HG03280 (cell line): ENCODE results near the gene TNNI2.
A peak's percentile ranks its signal among the peaks of the same experiment; 100 is the strongest.

Experiments
- ATAC-seq: cut with Tn5 transposase; IDR thresholded peaks from one replicate; pipeline ENCODE4 v1.9.1; 2021; ENCODE audit warnings: mild to moderate bottlenecking, moderate library complexity; ENCODE audit not compliant: unreplicated experiment

TNNI2 gene

DNA sequence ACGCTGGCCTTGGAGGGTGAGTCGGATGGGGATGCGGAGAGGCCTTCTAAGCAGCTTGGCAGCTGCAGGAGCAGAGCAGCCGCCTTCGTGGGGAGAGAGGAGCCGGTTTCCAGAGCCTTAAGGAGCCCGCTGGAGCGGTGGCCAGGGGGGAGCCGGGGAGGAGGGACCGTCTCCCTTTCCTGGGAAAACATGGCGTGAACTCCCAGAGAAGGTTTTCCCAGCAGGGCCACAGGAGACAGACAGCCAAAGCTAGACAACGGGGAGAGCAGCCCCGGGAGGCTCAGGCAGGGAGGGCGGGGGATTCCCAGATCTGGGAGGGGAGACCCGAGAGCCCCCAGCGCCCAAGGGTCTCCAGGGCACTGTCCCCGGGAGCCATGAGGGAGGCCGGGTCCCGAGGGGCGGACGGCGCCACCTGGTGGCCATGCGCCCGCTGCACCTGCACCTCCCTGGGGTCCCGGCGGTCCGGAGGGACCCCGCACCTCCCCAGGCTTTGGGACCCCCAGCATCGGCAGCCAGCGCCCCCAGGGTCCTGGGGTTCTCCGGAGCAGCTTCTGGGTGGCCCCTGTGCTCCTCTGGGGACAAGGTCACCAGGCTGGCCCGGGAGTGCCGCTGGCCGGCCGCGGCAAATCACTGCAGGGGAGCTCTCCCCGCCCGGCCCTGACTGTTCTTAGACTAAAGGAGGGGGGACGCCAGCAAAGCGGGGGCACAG is 6.4 kb upstream of the TNNI2 start:
- ATAC-seq, result no peak

GRCh38 chr11:1832920-1833295 is 5.9 kb upstream of the TNNI2 start:
- ATAC-seq, result no peak

- ATAC-seq, result no peak
These were observed 4.6 kb upstream of the TNNI2 start for GRCh38 chr11:1834062-1834610.

DNA sequence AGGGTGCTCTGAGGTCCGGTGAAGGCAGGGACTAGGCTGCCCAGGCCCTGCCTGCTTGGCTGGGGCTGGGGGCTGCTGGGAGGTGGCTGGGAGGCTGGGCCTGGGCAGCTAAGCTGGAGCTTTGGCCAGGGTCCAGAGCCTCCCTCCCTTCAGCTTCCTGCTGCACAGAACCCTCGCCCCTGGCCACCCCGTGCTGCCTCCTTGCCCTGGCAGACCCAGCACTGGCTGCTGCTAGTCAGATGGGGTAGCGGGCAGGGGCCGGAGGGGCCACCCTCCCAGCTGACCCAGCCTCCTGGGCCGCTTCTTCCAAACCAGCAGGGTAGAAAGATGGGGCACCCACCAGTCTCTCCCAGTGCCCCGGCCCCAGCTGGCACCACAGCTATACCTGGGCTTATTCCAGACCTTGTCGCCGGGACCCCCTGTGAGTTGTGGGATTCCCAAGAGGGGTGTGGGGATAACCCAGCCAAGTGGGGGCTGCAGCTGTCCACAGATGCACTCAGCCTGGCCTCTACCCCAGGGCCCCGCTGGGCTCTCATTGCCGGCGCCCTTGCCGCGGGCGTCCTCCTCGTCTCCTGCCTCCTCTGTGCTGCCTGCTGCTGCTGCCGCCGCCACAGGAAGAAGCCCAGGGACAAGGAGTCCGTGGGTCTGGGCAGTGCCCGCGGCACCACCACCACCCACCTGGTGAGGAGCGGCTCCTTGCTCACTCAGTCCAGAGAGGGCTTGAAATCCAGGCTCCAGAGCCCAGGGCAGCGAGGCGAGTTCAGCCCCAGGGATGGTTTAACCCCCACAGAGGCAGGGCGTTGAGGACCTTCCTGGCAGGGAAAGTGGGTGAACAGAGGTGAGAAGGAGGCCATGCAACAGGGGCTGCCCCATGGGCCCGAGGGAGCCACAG is 3.8 kb upstream of the TNNI2 start, which contains the start of gene SYT8:
Gene SYT8, plus strand, starts transcription at position 212 of the 892 bp plus-strand sequence. Its CDS starts 116 bp downstream, at position 328.
- no peak for ATAC-seq

DNA sequence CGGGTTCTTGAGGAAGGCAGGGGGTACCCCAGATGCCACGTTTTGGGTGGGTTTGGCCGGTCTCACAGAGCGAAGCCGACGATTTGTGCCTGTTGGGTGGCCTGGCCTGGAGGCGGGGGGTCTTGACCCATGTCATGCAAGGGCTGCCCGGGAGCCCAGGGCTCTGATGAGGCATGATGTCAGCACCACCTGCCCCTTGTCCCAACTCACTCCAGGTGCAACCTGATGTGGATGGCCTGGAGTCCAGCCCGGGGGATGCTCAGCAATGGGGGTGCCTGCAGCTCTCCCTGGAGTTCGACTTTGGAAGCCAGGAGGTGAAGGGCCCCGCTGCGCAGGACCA is 3.1 kb upstream of the TNNI2 start:
- no peak for ATAC-seq

GRCh38 chr11:1836011-1836945 is 2.5 kb upstream of the TNNI2 start:
- no peak for ATAC-seq

GRCh38 chr11:1837171-1838076 is 1.4 kb upstream of the TNNI2 start:
- ATAC-seq, result peak; percentile 71

- no peak for ATAC-seq
These were observed 730 bp upstream of the TNNI2 start for GRCh38 chr11:1838077-1838425.

DNA sequence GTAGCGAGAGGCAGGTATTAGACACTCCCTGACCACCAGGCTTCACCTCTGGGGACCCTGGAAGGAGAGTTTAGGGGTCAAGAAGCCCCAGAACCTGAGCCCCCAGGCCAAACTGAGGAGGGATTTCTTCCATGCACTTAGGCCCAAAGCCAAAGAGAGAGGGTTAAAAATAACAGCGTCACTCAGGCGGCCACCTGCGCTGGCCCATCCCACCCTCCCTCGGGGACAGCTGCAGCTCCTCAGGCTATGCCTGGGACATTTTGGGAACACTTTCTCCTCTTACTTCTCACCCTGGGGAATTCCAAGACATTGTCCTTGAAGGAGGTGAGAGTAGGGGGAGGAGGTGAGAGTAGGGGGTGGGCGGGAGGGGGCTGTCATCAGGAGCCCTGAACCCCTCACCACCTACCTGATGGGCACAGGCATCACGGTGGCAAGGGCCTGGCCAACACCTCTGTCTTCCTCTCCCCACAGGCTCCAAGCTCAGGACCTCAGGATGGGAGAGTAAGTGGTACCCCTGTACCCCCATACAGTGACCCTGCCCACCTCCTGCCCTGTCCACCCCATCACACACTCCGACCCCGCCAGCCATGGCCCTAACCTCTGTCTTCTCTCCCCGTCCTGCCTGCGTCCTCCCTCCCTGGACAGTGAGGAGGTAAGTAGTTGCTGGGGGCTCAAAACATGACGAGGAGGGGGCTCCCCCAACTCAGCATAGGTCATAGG is 583 bp downstream of the TNNI2 start:
- no peak for ATAC-seq

- no peak for ATAC-seq
These were observed 1.4 kb downstream of the TNNI2 start for GRCh38 chr11:1839924-1840779.

GRCh38 chr11:1840780-1841480 is 2.1 kb downstream of the TNNI2 start:
- ATAC-seq, result no peak

GRCh38 chr11:1841511-1842148 is 2.8 kb downstream of the TNNI2 start:
- ATAC-seq, result no peak

GRCh38 chr11:1842149-1843097 is 3.6 kb downstream of the TNNI2 start:
- ATAC-seq, result no peak

DNA sequence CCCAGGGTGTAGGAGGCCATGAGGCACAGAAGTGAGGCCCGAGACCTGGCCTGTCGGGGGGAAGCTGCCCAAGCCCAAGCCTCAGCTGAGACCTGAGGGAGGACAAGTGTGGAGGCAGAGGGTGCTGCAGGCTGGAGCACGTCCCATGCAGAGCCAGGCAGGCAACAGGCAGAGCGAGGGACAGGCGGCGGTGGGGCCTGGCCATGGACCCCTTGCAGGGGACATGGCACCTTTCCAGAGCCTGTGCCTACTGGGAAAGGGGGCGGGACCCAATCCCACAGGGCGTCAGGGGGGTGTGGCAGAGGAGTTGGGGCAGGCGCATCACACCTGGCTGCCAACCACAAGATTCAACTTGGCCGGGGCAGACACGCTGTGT is 4.3 kb downstream of the TNNI2 start:
- ATAC-seq, result no peak

DNA sequence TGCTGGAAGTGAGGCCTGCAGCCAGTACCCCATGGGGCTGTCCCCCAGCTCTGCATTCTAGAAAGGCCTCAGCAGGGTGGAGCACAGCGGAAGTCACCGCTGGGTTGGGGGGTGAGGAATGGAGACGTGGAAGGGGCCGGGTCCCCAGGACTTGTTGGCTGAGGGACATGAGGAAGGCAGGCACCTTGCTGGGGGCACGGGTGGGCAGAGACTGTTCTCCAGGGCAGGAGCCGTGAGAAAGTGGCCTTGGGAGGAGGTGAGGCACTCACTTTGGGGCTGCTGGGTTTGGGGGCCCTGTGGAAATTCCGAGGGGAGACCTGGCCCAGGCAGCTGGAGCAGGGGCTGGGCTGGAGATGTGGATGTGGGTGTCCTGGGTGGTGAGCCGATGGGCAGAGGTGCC is 5.0 kb downstream of the TNNI2 start:
- no peak for ATAC-seq
